NCI-H2107 treated with DMSO at 0.1 percent for 48 hours (cell line): ENCODE results near the gene CCDC170.
"Not testable (repeated sequence)": the region's sequence is repeated elsewhere in the genome, so short reads cannot be mapped to it uniquely, and the experiment has no call there.

Experiments used
- DNase-seq: peaks from one replicate; lab custom pipeline; 2025; ENCODE audit not compliant: unreplicated experiment; lab: John Stamatoyannopoulos, UW

The CCDC170 gene

DNA sequence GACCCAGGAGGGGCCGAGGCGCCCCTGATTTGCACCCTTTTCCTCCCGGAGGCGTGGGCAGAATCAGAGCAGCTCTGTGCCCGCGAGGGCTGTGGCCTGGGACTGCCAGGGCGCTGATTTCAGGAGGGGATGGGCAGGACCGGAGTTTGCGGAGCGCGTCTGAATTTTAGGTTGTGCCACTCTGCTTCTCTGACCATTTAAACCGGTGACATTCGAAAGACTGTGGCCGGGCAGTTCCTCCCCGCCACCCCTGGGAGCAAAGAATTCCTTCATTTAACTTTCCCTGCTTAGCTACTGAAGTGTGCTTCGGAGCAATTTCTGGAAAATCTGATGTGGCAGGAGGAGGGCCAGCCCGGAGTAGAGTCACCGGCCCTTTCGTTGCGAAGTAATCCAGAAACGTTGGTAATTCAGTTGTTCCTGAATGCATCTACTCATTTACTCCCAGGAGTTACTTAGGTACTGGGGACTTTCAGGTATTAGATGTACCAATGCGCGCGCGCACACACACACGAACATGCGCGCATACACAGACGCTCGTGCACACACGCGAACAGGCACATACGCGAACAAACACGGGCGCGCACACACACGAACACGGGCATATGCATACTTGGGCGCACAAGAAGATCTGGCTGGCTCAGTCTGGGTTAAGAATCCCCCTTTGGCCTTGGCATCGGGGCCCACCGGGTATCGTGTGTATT lies 568 bp downstream of the CCDC170 start:
- no peak for DNase-seq

DNA sequence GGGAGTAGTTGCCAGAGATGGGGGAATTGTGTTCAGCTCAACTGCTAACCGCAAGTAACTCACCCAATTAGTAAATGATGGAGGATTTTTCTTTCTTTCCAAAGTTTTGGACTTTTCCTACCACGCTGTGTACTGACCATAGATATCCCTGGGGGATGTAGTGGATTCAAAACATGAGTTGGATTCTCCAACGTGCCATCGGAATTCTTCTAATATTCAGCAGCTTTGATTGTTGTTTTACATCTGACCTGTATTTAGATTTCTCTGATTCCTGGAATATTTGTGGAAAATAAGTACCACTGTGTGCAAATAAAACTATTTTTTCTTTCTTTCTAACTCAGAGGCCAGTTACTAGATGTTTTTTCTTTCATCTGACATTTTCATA lies 1.1 kb downstream of the CCDC170 start:
- DNase-seq, result no peak

DNA sequence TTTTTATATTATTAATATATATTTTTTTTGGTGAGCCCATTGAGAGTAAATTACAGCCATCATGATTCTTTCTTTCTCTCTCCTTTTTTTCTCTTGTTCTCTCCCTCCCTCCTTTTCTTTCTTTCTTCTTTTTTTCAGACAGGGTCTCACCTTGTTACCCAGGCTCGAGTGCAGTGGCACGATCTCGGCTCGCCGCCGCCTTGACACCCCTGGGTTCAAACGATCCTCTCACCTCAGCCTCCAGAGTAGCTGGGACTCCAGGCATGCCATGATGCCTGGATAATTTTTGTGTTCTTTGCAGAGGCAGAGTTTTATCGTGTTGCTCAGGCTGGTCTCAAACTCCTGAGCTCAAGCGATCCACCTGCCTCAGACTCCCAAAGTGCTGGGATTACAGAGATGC lies 1.6 kb downstream of the CCDC170 start:
- no peak for DNase-seq

DNA sequence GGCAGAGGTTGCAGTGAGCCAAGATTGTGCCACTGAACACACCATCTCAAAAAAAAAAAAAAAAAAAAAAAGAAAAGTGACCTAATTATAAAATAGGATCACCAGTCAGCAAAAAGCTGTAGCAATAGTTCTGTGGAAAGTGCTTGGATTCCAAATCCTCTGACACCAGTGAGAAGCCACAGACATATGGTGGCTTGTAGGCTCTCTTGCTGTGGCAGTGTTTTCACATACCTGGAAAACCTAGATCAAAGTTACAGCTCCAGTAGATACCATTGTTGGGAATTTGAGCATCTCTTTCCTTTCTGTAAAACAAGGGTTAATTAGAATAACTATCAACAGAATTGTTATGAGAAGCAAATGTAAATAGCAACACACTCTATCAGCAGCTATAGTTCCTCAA lies 4.1 kb downstream of the CCDC170 start:
- no peak for DNase-seq

DNA sequence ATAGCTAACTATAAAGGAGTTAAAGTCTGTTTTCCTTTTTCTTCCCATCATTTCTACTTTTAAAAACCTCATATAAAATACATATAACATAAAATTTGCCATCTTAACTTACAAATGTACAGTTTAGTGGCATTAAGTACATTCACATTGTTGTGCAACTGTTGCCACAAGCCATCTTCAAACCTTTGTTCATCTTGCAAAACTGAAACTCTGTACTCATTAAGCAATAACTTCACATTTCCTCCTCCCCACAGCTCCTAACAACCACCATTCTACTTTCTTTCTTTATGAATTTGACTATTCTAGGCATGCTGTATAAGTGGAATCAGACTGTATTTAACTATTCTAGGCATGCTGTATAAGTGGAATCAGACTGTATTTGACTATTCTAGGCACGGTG lies 4.5 kb downstream of the CCDC170 start:
- DNase-seq, result no peak

DNA sequence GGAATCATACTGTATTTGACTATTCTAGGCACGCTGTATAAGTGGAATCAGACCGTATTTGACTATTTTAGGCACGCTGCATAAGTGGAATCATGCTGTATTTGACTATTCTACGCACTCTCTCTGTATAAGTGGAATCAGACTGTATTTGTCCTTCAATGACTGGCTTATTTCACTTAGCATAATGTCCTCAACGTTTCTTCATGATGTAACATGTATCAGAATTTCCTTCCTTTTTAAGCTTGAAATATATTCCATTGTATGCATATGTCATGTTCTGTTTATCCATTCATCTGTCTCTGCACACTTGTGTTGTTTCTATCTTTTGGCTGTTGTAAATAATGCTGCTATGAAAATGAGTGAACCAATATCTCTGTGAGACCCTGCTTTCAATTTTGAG lies 5.7 kb downstream of the CCDC170 start:
- DNase-seq, result no peak

DNA sequence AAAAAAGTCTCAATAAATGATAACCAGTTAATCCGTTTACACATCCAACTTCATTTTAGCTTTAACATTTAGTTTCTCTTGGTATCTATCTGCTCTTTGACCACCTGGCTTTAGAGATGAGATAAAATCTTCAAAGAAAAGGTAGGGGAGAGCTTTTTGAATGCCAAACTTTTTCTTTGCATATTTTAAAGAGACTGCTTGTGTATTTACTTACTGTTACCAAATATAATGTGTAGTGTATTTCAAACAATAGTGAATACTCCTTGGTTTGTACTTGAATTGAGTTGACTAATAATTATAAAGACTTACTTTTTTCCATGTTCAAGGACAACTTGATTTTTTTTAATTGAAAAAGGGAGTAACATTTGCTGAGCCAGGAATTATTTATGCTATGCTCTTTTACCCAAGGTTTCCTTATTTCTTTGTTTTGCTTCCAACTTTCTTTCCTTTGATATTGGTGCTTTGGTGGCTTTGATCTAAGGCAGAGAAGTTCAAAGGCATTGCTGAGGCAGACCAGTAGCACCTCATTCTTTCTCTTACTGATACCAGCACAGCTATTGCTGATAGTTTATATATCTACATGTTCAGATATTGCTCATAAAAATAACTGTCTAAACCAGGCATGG lies 7.8 kb downstream of the CCDC170 start:
- DNase-seq, result no peak

DNA sequence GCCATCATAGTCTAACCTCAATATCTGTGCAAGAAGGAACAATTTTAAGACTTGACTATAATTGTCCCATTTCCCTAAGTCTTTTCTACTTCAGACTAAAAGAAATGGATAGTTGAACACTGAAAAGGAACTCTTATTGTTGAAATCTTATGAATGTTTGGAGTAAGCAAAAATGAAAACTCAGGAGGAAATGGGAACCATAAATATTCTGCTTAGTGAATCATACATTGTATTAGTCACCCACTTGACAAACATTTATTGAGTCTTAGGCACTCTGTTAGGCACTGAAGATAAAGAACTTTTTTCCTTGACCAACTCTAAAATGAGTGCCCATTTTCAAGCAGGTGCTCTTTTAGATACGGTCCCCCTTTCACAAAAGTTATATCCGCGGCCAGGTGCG lies 8.7 kb downstream of the CCDC170 start:
- no peak for DNase-seq

DNA sequence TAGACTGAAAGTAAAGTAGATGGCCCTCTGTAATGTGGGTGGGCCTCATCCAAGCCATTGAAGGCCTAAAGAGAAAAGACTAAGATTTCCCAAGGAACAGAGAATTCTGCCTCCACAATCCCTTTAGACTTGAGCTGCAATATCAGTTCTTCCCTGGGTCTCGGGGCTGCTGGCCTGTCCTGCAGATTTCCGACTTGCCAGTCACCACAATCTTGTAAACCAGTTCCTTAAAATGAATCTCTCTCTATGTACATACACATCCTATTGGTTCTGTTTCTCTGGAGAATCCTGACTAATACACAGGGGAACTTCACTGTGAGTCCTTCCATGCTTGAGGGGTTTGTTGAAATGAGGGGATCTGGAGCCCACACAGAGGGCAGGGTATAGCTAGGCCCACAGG lies 12.9 kb downstream of the CCDC170 start:
- DNase-seq, result no peak

DNA sequence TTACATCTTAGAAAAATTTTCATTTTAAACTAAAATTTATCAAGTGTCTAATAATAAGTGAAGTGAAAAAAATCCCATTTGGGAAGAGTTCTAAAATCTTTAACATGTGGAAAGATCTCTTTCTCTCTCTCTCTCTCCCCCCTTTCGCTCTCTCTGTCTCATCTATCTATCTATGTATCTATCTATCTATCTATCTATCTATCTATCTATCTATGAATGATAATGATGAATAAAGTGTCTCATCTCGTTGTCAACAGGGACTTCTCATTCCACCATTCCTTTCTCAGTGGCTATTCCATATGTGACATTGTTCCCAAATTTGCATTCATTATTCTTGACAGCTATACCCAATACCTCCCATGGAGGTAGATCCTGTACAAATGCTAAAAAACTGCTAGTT lies 15.2 kb downstream of the CCDC170 start:
- DNase-seq, result no peak

DNA sequence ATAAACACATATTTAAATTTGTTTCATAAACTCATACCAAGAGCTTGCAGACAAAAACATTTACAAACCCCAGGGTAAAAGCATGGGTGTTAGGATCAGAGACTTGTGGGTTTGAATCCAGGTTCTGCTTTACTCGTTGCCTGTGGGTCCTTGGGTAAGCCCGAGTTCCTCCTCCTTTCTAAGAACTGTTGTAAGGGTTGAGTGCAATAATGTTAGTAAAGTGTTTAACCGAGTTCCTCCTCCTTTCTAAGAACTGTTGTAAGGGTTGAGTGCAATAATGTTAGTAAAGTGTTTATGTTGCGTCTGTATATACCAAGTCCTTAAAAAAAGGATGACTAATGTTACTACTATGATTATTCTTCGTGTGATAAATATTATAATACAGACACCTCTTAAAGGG lies 18.7 kb downstream of the CCDC170 start:
- DNase-seq, result no peak

DNA sequence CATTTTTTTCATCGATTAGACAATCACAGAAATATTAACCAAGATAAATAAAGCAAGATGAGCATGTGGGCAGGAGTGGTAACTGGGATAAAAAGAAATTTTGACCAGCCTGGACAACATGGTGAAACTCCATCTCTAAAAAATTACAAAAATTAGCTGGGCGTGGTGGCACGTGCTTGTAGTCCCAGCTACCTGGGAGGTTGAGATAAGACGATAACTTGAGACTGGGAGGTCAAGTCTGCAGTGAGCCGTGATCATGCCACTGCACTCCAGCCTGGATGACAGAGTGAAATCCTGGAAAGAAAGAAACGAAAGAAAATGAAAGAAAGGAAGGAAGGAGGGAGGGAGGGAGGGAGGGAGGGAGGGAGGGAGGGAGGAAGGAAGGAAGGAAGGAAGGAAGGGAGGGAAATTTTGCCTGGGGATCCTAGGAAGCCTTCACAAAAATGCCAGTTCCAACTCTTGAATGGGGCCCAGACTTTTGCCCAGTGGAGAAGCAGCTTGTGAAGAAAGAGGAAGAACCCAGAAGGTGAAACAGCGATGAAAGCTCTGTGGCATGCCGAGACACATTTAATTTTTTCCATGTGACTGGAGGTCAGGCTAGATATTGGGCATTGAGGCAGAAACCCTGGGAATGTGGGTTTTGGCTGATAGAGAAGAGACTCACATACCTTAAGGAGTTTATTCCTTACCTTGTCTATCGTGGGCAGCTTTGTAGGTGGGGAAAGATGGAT lies 20.3 kb downstream of the CCDC170 start:
- no peak for DNase-seq

DNA sequence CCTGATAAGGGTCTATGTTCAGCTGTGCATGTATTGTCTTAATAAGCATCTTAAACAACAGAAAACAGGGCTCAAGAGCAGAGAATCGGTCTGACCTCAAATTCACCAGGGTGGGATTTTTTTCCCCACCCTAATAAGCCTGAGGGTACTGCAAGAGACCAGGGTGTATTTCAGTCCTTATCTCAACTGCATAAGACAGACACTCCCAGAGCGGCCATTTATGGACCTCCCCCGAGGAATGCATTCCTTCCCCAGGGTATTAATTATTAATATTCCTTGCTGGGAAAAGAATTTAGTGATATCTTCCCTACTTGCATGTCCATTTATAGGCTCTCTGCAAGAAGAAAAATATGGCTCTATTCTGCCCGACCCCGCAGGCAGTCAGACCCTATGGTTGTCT lies 25.2 kb downstream of the CCDC170 start:
- DNase-seq, result not testable (repeated sequence)

DNA sequence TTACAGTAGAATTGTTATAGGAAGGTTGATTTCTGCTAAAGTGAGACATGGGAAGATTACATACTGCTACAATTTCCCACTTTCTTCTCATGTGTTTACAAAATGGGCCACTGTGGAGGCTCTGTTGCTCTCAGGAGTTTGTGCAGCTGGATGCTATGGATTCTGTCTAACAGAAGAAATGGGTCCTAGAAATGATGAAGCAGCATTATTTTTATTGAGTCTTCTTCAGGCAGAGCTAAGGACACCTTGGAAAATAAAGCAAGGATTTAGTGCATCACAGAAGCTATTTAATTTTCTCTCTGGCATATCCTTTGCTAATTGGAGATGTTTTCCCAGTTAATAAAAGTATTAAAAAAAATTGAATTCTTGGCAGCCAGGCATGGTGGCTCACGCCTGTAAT lies 29.2 kb downstream of the CCDC170 start:
- no peak for DNase-seq

DNA sequence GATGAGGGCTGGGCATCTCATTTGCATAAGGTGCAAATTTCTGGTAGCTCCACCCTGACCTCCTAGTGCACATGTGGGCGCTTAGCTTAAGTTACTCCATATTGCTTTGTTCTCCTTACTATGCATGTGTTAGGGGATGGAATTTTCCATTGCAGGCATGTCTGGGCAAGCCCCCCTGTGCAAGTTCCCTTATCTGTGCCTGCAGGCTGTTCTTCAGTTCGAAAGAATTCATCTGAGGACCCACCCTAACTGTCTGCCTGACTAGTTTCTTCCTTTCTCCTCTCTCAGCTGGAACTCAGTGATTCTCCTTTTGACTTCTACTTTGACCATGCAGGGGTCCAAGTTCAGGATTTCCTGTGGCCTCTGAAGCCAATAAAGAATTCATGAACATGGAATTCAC lies 30.2 kb downstream of the CCDC170 start:
- no peak for DNase-seq

DNA sequence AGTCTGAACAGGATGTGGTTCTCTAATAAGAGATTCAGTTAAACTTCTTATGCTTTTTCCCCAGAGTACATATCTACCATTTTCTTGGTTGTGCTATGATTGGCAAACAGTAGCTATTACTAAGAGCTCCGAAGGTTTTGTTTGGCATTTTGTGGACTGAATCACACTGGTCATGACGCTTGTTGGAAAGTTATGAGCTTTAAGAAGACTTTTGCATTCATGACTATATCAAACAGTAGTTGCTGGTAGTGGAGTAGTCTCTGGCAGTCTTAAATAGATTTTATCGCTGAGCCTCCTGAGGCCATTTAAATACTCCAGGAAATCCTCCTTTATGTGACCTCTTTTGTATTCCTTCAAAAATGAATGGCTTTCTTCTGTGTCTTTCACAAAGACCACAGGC lies 40.8 kb downstream of the CCDC170 start:
- no peak for DNase-seq

DNA sequence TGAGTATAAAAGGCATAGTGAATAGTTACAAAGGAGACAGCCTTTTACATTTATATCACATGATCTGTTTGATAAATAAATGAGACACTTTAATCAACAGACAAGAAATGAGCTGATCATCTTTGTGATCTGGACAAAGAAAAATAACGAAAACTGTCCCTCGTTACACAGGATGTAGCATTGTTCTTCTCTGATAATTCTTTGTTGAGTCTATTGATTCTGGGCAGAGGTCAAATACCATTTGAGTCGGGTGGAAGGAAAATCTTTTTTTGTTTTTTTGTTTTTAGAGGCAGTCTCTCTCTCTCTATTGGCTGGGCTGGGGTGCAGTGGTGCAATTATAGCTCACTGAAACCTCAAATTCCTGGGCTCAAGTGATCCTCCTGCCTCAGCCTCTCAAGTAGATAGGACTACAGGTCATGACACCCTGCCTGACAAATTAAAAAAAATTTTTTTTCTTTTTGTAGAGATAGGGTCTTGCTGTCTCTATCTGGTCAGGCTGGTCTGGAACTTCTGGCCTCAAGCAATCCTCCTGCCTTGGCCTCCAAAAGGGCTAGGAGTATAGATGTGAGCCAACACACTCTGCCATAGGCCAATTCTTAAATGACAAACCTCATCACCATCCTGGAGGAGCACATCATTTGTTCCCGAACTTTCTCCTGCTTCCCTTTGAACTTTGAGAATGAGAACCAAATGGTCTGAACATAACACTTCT lies 41.8 kb downstream of the CCDC170 start:
- no peak for DNase-seq

DNA sequence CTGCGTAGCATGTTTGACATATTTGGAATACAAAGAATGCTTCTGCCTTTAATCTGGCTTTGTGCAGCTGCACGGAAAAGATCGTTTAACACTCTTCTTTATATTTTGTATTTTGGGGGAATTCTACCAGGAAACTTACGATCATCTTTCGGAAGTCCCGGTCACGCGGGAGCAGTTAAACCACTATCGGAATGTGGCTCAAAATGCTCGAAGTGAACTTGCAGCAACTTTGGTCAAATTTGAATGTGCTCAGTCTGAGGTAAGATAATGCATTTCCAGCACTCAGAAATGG lies 42.3 kb downstream of the CCDC170 start:
- DNase-seq, result no peak

DNA sequence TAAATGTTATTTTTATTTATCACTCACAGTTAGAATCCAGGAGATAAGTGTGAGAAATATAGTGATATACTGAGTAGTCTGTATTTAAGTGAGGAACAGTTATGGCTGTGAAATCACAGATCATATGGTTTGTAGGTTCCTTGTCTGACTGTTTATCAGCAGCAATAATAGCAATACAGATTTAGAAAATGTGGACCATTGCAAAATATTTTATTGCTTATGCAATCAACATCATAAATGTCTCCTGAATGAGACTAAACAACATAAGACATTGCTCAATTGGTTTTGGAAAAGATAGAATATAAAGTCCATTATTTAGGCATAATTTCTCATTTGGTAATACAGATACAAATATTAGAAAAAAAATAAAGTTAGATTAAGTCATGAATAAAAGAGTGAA lies 43.7 kb downstream of the CCDC170 start:
- no peak for DNase-seq

DNA sequence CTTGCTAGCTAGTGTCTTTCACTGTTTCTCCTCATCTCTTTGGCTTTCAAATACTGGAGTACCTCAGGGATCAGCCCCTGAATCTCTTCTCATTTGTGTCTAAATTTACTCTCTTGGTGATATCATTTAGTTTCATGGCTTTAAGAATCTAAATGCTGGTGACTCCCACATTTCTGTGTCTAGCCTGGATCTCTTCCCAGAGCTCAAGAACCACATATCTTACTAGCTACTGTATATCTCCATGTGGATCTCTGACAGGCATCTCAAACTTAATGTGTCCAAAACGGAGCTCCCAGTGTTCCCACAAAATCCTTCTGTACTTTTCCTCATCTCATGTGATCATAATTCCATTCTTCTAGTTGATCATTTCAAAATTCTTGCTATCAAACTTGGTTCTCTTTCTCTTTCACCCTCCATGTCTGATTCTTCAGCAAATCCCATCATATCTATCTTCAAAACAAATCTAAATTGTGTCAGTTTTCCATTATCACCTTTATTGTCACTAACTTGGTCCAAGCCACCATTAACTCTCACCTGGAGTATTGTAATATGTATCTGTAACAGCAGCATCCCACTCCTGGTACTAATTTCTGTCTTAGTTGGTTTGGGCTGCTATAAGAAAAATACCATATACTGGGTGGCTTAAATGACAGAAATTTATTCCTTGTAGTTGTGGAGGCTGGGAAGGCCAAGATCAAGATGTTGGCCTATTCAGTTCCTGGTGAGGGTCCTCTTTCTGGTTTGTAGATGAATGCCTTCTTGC lies 45.9 kb downstream of the CCDC170 start:
- no peak for DNase-seq

DNA sequence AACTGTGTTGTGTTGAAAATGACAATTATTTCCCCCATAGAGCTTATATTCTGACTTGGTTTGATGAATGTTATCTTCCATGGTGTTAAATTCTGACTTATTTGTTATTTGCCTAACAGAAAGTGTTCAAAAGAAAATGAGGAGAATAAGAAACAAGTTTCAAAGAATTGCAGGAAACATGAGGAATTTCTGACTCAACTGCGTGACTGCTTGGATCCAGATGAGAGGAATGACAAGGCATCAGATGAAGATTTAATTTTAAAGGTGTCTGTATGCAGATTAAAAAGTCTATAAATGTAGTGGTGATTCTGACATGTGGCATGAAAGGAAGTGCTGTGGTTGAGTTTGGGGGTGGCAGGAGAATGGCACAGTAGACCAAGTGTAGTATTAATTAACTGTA lies 50.6 kb downstream of the CCDC170 start:
- no peak for DNase-seq
